Renal cortex interstitium (tissue), 15 donors: ENCODE measurements around the gene ATRIP. TPM values are rescaled to one million over a fixed set of nuclear protein-coding genes. Genes with fewer than 3 reads are reported as not detected.
"Not testable (repeated sequence)": the region's sequence is repeated elsewhere in the genome, so short reads cannot be mapped to it uniquely, and the experiment has no call there.

Source experiments
- DNase-seq, 11 donors: peaks; one replicate each; pipeline ENCODE4 v3.0.0-alpha.2; 2013; ENCODE audit warnings: low read depth in 9 of 11, low spot score in 4 of 11; ENCODE audit errors: extremely low read depth in 1 of 11
- long read RNA-seq, 16 experiments: transcript quantifications; one replicate each; lab custom pipeline, GENCODE V29; 2026
- polyA plus RNA-seq, 3 donors: library from polyadenylated mRNA; unstranded; fragments of 120-200 nt; gene quantifications; one replicate each; pipeline ENCODE4 v1.2.1, GENCODE V29; 2013; ENCODE audit not compliant: insufficient read length in 3 of 3

Gene ATRIP
- polyA plus RNA-seq, result 10 to 100 TPM; 12.7 to 14.9 (median 13.1) TPM
- long read RNA-seq, donor 1, full-length matches to known transcripts, result 1 of 1 reads
- long read RNA-seq, donor 1, partial matches to known transcripts, result 0 of 1 reads
- long read RNA-seq, donor 1, other reads (novel, unspliced or antisense), result 0 of 1 reads
- long read RNA-seq, donor 2, result 0 reads
- long read RNA-seq, donor 3, full-length matches to known transcripts, result 1 of 1 reads
- long read RNA-seq, donor 3, partial matches to known transcripts, result 0 of 1 reads
- long read RNA-seq, donor 3, other reads (novel, unspliced or antisense), result 0 of 1 reads
- long read RNA-seq, donor 4, full-length matches to known transcripts, result 2 of 10 reads
- long read RNA-seq, donor 4, partial matches to known transcripts, result 8 of 10 reads
- long read RNA-seq, donor 4, other reads (novel, unspliced or antisense), result 0 of 10 reads
- long read RNA-seq, donor 5, result 0 reads
- long read RNA-seq, donor 6, full-length matches to known transcripts, result 1 of 1 reads
- long read RNA-seq, donor 6, partial matches to known transcripts, result 0 of 1 reads
- long read RNA-seq, donor 6, other reads (novel, unspliced or antisense), result 0 of 1 reads
- long read RNA-seq, donor 7, full-length matches to known transcripts, result 2 of 2 reads
- long read RNA-seq, donor 7, partial matches to known transcripts, result 0 of 2 reads
- long read RNA-seq, donor 7, other reads (novel, unspliced or antisense), result 0 of 2 reads
- long read RNA-seq, donor 8, full-length matches to known transcripts, result 3 of 3 reads
- long read RNA-seq, donor 8, partial matches to known transcripts, result 0 of 3 reads
- long read RNA-seq, donor 8, other reads (novel, unspliced or antisense), result 0 of 3 reads
- long read RNA-seq, donor 9, full-length matches to known transcripts, result 1 of 1 reads
- long read RNA-seq, donor 9, partial matches to known transcripts, result 0 of 1 reads
- long read RNA-seq, donor 9, other reads (novel, unspliced or antisense), result 0 of 1 reads
- long read RNA-seq, donor 10, result 0 reads
- long read RNA-seq, donor 11, full-length matches to known transcripts, result 1 of 1 reads
- long read RNA-seq, donor 11, partial matches to known transcripts, result 0 of 1 reads
- long read RNA-seq, donor 11, other reads (novel, unspliced or antisense), result 0 of 1 reads
- long read RNA-seq, donor 12, result 0 reads
- long read RNA-seq, donor 13, full-length matches to known transcripts, result 3 of 3 reads
- long read RNA-seq, donor 13, partial matches to known transcripts, result 0 of 3 reads
- long read RNA-seq, donor 13, other reads (novel, unspliced or antisense), result 0 of 3 reads
- long read RNA-seq, donor 14, result 0 reads
- long read RNA-seq, donor 15, full-length matches to known transcripts, result 1 of 1 reads
- long read RNA-seq, donor 15, partial matches to known transcripts, result 0 of 1 reads
- long read RNA-seq, donor 15, other reads (novel, unspliced or antisense), result 0 of 1 reads
- long read RNA-seq, donor 16, full-length matches to known transcripts, result 5 of 191 reads
- long read RNA-seq, donor 16, partial matches to known transcripts, result 60 of 191 reads
- long read RNA-seq, donor 16, other reads (novel, unspliced or antisense), result 126 of 191 reads

GRCh38 chr3:48446425-48447193, at the start of gene ATRIP:
Gene ATRIP (plus strand): TSS chr3:48446737. CDS start chr3:48446846, 109 bp downstream.
- DNase-seq, result peak in 7 of 11 donors; percentile 62 to 88 (median 84)

GRCh38 chr3:48397767-48398681, 48.5 kb upstream of the ATRIP start:
- no peak for DNase-seq

- DNase-seq, result no peak
These were observed 47.7 kb upstream of the ATRIP start for GRCh38 chr3:48398701-48399386.

GRCh38 chr3:48399387-48400172, 47.0 kb upstream of the ATRIP start:
- DNase-seq, result no peak

GRCh38 chr3:48400824-48401433, 45.6 kb upstream of the ATRIP start:
- DNase-seq, result peak; percentile 17 to 69 (median 45)

GRCh38 chr3:48401434-48401901, 45.1 kb upstream of the ATRIP start:
- DNase-seq, result not testable (repeated sequence)

GRCh38 chr3:48402281-48402732, 44.2 kb upstream of the ATRIP start:
- no peak for DNase-seq

- no peak for DNase-seq
These were observed 43.6 kb upstream of the ATRIP start for GRCh38 chr3:48402907-48403306.

- no peak for DNase-seq
These were observed 42.8 kb upstream of the ATRIP start for GRCh38 chr3:48403533-48404439.

GRCh38 chr3:48404440-48405342, 41.8 kb upstream of the ATRIP start:
- no peak for DNase-seq

- no peak for DNase-seq
These were observed 41.1 kb upstream of the ATRIP start for GRCh38 chr3:48405343-48405881.

GRCh38 chr3:48405971-48406370, 40.6 kb upstream of the ATRIP start:
- no peak for DNase-seq
